Caco-2 (cell line): Measurements from ENCODE around the gene SF3B2. TPM values are rescaled to one million over a fixed set of nuclear protein-coding genes. Genes with fewer than 3 reads are reported as not detected.
"Not testable (repeated sequence)": the region's sequence is repeated elsewhere in the genome, so short reads cannot be mapped to it uniquely, and the experiment has no call there.

Experiments used
- BruUV-seq: library from RNA; stranded (reverse); fragments of 400-500 nt; replicated peaks from 2 replicates; lab custom pipeline; 2021; lab: Mats Ljungman, UMichigan
- CTCF ChIA-PET: fragments of 300-600 bp; sonication (Branson Sonifier 250); formaldehyde crosslinking; loops from one replicate; lab custom pipeline; 2022; ENCODE audit warnings: antibody characterized with exemption; lab: Charles Lee
- POLR2A ChIA-PET: fragments of 300-600 bp; sonication (Branson Sonifier 250); formaldehyde crosslinking; loops from one replicate; lab custom pipeline; 2022; ENCODE audit warnings: antibody characterized with exemption; lab: Charles Lee
- DNase-seq, 2 experiments: peaks; one replicate each; pipeline versions ENCODE4 v3.0.0 to v3.0.0-alpha.2; 2020 to 2022
- H3K27me3 ChIP-seq: replicated peaks from 2 replicates; pipeline ENCODE4 v1.6.0; 2011; ENCODE audit warnings: low read length; ENCODE audit not compliant: control insufficient read depth, insufficient read depth
- H3K36me3 ChIP-seq: 2 replicates; pipeline ENCODE4 v1.5.1; 2011; ENCODE audit warnings: low read length; ENCODE audit not compliant: control insufficient read depth, insufficient read depth
- H3K4me1 ChIP-seq: fragments of 250-450 bp; sonication (Bioruptor Pico); 2 replicates; pipeline ENCODE4 v1.5.1; 2020; ENCODE audit warnings: mild to moderate bottlenecking
- H3K4me3 ChIP-seq: 2 replicates; pipeline ENCODE4 v1.5.1; 2011; ENCODE audit warnings: low read depth, mild to moderate bottlenecking, control low read depth, low read length
- H3K9me3 ChIP-seq: fragments of 250-450 bp; sonication (Bioruptor Pico); 2 replicates; pipeline ENCODE4 v1.5.1; 2020; ENCODE audit warnings: mild to moderate bottlenecking, moderate library complexity
- H3K27ac Mint-ChIP-seq: one replicate; pipeline ENCODE4 v1.8.0; 2022; ENCODE audit warnings: mixed read lengths; ENCODE audit not compliant: unreplicated experiment
- H3K27me3 Mint-ChIP-seq: one replicate; pipeline ENCODE4 v1.8.0; 2022; ENCODE audit warnings: mixed read lengths; ENCODE audit not compliant: insufficient read depth, unreplicated experiment
- H3K36me3 Mint-ChIP-seq: one replicate; pipeline ENCODE4 v1.8.0; 2022; ENCODE audit warnings: mild to moderate bottlenecking, mixed read lengths; ENCODE audit not compliant: insufficient read depth, unreplicated experiment
- H3K4me1 Mint-ChIP-seq: one replicate; pipeline ENCODE4 v1.8.0; 2022; ENCODE audit warnings: low read depth, mixed read lengths; ENCODE audit not compliant: unreplicated experiment
- H3K4me3 Mint-ChIP-seq: one replicate; pipeline ENCODE4 v1.8.0; 2022; ENCODE audit warnings: mild to moderate bottlenecking, moderate library complexity, mixed read lengths; ENCODE audit not compliant: unreplicated experiment
- H3K9me3 Mint-ChIP-seq: one replicate; pipeline ENCODE4 v1.8.0; 2022; ENCODE audit warnings: mixed read lengths; ENCODE audit not compliant: unreplicated experiment
- intact Hi-C: fragments of 100-400 bp; cut with micrococcal nuclease; formaldehyde crosslinking; loops from one replicate; pipeline ENCODE4 v1.10.0; 2022; ENCODE audit not compliant: unreplicated experiment
- total RNA-seq: library from RNA; stranded (reverse); gene quantifications from 2 replicates; pipeline ENCODE4 v1.2.3, GENCODE V29; 2022
- TF ChIP-seq, protein P1 (sequence below), 2 experiments: fragments of 200-600 bp in 1 of 2; IDR thresholded peaks; 1 replicate in 1 of 2; 2 replicates in 1 of 2; pipeline versions ENCODE4 v1.5.1 to v1.8.0; 2011 to 2022; ENCODE audit warnings: antibody characterized with exemption in 1 of 2, control low read depth in 1 of 2, inconsistent platforms in 1 of 2, low read depth in 1 of 2, low read length in 1 of 2, mild to moderate bottlenecking in 1 of 2, moderate library complexity in 1 of 2; ENCODE audit not compliant: insufficient read depth in 1 of 2, severe bottlenecking in 1 of 2, unreplicated experiment in 1 of 2

Gene SF3B2
- total RNA-seq, 1 experiment from 2014 or later: 224 TPM

- CTCF ChIA-PET: no interaction called here
- peaks cover 73% of the 10 kb centered on the region for H3K4me1 ChIP-seq
Measured at GRCh38 chr11:66112041-66112491, 59.9 kb downstream of the SF3B2 start.

DNA sequence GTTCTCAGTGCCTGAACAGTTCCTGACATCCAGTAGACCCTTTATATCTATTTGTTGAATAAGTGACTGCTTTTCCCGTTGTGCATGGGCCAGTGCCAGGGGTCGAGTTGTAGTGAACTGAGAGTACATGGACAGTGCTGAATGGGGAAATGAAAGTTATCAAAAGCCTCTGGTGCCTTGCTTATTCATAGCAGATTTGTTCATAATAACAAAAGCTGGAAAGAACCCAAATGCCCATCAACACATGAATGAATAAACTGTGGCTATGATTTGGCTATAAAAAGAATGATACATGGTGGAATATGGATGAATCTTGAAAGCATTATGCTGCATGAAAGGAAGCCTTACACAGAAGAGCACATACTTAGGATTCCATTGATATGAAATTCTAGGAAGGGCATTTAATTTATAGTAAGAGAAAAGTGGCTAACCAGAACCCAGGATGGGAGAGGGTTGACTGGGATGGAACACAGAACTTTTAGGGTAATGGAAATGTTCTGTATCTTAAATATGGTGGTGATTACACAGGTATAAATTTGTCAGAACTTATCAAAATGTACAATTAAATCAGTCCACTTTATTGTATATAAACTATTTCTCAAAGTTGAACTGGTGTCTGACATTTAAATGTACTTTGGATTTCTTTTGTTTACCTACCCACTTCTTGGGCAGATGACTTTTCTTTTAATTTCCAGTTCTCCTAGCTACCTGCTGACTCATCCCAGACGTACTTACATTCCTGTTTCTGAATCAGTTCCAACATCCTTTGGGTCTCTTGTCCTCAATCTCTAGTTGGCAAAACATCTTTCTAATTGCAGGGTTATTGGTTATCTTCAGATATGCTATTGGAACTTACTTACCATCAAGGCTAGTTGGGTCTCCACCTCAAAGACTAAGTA is 60.7 kb downstream of the SF3B2 start:
- Histone ChIP-seq H3K9me3 (no peaks in the 10 kb centered on the region), H3K27me3 (no peaks in the 10 kb centered on the region), H3K4me3 (no peak overlapping the region), H3K4me1 (peaks cover 71% of the 10 kb centered on the region), H3K36me3 (no peaks in the 10 kb centered on the region)
- peak in 1 of 2 experiments; percentile 33 for DNase-seq
- TF ChIP-seq, protein P1, sequence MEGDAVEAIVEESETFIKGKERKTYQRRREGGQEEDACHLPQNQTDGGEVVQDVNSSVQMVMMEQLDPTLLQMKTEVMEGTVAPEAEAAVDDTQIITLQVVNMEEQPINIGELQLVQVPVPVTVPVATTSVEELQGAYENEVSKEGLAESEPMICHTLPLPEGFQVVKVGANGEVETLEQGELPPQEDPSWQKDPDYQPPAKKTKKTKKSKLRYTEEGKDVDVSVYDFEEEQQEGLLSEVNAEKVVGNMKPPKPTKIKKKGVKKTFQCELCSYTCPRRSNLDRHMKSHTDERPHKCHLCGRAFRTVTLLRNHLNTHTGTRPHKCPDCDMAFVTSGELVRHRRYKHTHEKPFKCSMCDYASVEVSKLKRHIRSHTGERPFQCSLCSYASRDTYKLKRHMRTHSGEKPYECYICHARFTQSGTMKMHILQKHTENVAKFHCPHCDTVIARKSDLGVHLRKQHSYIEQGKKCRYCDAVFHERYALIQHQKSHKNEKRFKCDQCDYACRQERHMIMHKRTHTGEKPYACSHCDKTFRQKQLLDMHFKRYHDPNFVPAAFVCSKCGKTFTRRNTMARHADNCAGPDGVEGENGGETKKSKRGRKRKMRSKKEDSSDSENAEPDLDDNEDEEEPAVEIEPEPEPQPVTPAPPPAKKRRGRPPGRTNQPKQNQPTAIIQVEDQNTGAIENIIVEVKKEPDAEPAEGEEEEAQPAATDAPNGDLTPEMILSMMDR (IDR thresholded peaks at IDR 0.05; ENCODE audit: insufficient read depth in 1 of 2, low read depth in 1 of 2, low read length in 1 of 2, severe bottlenecking in 1 of 2, unreplicated experiment in 1 of 2): no peak
- BruUV-seq: no TSS peak
- ChIA-PET CTCF (interaction anchor here (0.6 kb wide), 1 partner anchor 110 kb away, joined by 14 read pairs; no protein-coding TSS in a partner anchor), POLR2A (interaction anchor here (0.6 to 1.0 kb wide), 2 partner anchors 37 to 42 kb away, joined by 6 to 18 read pairs; no protein-coding TSS in a partner anchor)
- intact Hi-C loops: no loop called here
- H3K36me3 Mint-ChIP-seq: no peaks in the 10 kb centered on the region
- H3K4me3 Mint-ChIP-seq: peak overlapping the region; percentile 39
- peaks cover 49% of the 10 kb centered on the region for H3K4me1 Mint-ChIP-seq
- H3K27me3 Mint-ChIP-seq: no peaks in the 10 kb centered on the region
- H3K9me3 Mint-ChIP-seq: no peaks in the 10 kb centered on the region
- H3K27ac Mint-ChIP-seq: peak overlapping the region; percentile 89

More at GRCh38 chr11:66112041-66112491, 59.9 kb downstream of the SF3B2 start:
- intact Hi-C loops: no loop called here
- no TSS peak for BruUV-seq
- Mint-ChIP-seq H3K4me3 (no peak overlapping the region), H3K4me1 (peaks cover 57% of the 10 kb centered on the region), H3K27me3 (no peaks in the 10 kb centered on the region), H3K36me3 (peaks cover 5% of the 10 kb centered on the region), H3K9me3 (no peaks in the 10 kb centered on the region), H3K27ac (peak overlapping the region; percentile 89)
- Histone ChIP-seq H3K27me3 (no peaks in the 10 kb centered on the region), H3K9me3 (no peaks in the 10 kb centered on the region), H3K36me3 (no peaks in the 10 kb centered on the region), H3K4me3 (no peak overlapping the region)
- no peak for DNase-seq
- POLR2A ChIA-PET: no interaction called here
- TF ChIP-seq, protein P1 (IDR thresholded peaks at IDR 0.05; ENCODE audit: insufficient read depth in 1 of 2, low read depth in 1 of 2, low read length in 1 of 2, severe bottlenecking in 1 of 2, unreplicated experiment in 1 of 2): no peak

- H3K36me3 ChIP-seq, CTCF ChIA-PET, H3K9me3 Mint-ChIP-seq, H3K27me3 Mint-ChIP-seq, DNase-seq, H3K36me3 Mint-ChIP-seq, H3K4me3 ChIP-seq, BruUV-seq, H3K4me3 Mint-ChIP-seq, intact Hi-C loops, H3K27me3 ChIP-seq, H3K9me3 ChIP-seq, H3K27ac Mint-ChIP-seq: not testable (repeated sequence)
- POLR2A ChIA-PET: interaction anchor here (1.1 kb wide), 1 partner anchor 112 kb away, joined by 3 read pairs; no protein-coding TSS in a partner anchor
- H3K4me1 Mint-ChIP-seq: peaks cover 59% of the 10 kb centered on the region
- peaks cover 82% of the 10 kb centered on the region for H3K4me1 ChIP-seq
Measured at GRCh38 chr11:66114957-66115356, 62.8 kb downstream of the SF3B2 start.
